OCI-LY1 (cell line): ENCODE data around the gene MAST4.

Experiments
- H2AFZ ChIP-seq: fragments of 200-600 bp; sonication (generic), shearing (Covaris generic); 2 replicates; pipeline ENCODE4 v1.6.0; 2014; ENCODE audit warnings: antibody characterized with exemption, mild to moderate bottlenecking, low read length
- H3F3A ChIP-seq: fragments of 200-600 bp; sonication (generic), shearing (Covaris generic); 2 replicates; pipeline ENCODE4 v1.6.0; 2014; ENCODE audit warnings: mild to moderate bottlenecking, antibody characterized with exemption, low read length, moderate library complexity; ENCODE audit not compliant: insufficient read depth
- H3K27ac ChIP-seq: fragments of 200-600 bp; sonication (generic); 2 replicates; pipeline ENCODE4 v1.5.1; 2014; ENCODE audit warnings: low read length, mixed run types, mild to moderate bottlenecking, low read depth; ENCODE audit not compliant: poor library complexity, severe bottlenecking
- H3K27me3 ChIP-seq: fragments of 200-600 bp; sonication (generic); 2 replicates; pipeline ENCODE4 v1.6.0; 2014; ENCODE audit warnings: antibody characterized with exemption, mild to moderate bottlenecking, low read length, moderate library complexity; ENCODE audit not compliant: insufficient read depth
- H3K36me3 ChIP-seq: fragments of 200-600 bp; sonication (generic); 2 replicates; pipeline ENCODE4 v1.6.1; 2014; ENCODE audit warnings: mild to moderate bottlenecking, antibody characterized with exemption, low read length, moderate library complexity, mixed read lengths; ENCODE audit not compliant: insufficient read depth
- H3K4me1 ChIP-seq: fragments of 200-600 bp; sonication (generic); 2 replicates; pipeline ENCODE4 v1.5.1; 2014; ENCODE audit warnings: mild to moderate bottlenecking, low read length, moderate library complexity; ENCODE audit not compliant: insufficient read depth, severe bottlenecking
- H3K4me2 ChIP-seq: fragments of 200-600 bp; sonication (generic), shearing (Covaris generic); 2 replicates; pipeline ENCODE4 v1.6.1; 2014; ENCODE audit warnings: low read length
- H3K4me3 ChIP-seq: fragments of 200-600 bp; sonication (generic); 2 replicates; pipeline ENCODE4 v1.5.1; 2014; ENCODE audit warnings: low read length, low read depth, mild to moderate bottlenecking, mixed read lengths; ENCODE audit not compliant: poor library complexity, severe bottlenecking
- H3K79me2 ChIP-seq: fragments of 200-600 bp; shearing (Covaris generic); 2 replicates; pipeline ENCODE4 v1.6.1; 2016; ENCODE audit warnings: mixed run types, low read length, mixed read lengths; ENCODE audit not compliant: insufficient read depth
- H3K9ac ChIP-seq: fragments of 200-600 bp; sonication (generic), shearing (Covaris generic); 2 replicates; pipeline ENCODE4 v1.6.1; 2014; ENCODE audit warnings: mild to moderate bottlenecking, low read length, mixed read lengths
- H3K9me2 ChIP-seq: fragments of 200-600 bp; sonication (generic), shearing (Covaris generic); 2 replicates; pipeline ENCODE4 v1.6.1; 2014; ENCODE audit warnings: low read depth, mild to moderate bottlenecking, low read length, mixed read lengths
- H3K9me3 ChIP-seq: fragments of 200-600 bp; shearing (Covaris generic); 2 replicates; pipeline ENCODE4 v1.6.1; 2014; ENCODE audit warnings: low read length, mixed read lengths
- H4K20me1 ChIP-seq: fragments of 200-600 bp; sonication (generic), shearing (Covaris generic); 2 replicates; pipeline ENCODE4 v1.6.0; 2016; ENCODE audit warnings: mild to moderate bottlenecking, low read length; ENCODE audit not compliant: insufficient read depth
- CTCF ChIP-seq: fragments of 200-600 bp; sonication (generic), shearing (Covaris generic); IDR thresholded peaks from 2 replicates; pipeline ENCODE4 v1.5.1; 2017; ENCODE audit warnings: mild to moderate bottlenecking, antibody characterized with exemption, low read length, moderate library complexity, mixed read lengths
- EZH2 ChIP-seq: fragments of 200-600 bp; sonication (generic), shearing (Covaris generic); IDR thresholded peaks from 2 replicates; pipeline ENCODE4 v1.8.0; 2017; ENCODE audit warnings: borderline replicate concordance, mixed run types, mild to moderate bottlenecking, antibody characterized with exemption, low read length, moderate library complexity, mixed read lengths

The MAST4 gene

GRCh38 chr5:66931651-66932050 lies 335.5 kb downstream of the MAST4 start:
- Histone ChIP-seq H3K4me2 (no peak overlapping the region), H3K4me3 (no peak overlapping the region), H3K9me3 (no peaks in the 10 kb centered on the region), H3K36me3 (no peaks in the 10 kb centered on the region), H3K79me2 (no peaks in the 10 kb centered on the region), H3K9ac (no peak overlapping the region), H3K27me3 (no peaks in the 10 kb centered on the region), H3K9me2 (no peaks in the 10 kb centered on the region), H2AFZ (no peak overlapping the region), H3K4me1 (no peaks in the 10 kb centered on the region), H3K27ac (no peak overlapping the region), H4K20me1 (no peaks in the 10 kb centered on the region), H3F3A (no peaks in the 10 kb centered on the region)
- no peak for TF ChIP-seq EZH2
- no peak for TF ChIP-seq CTCF

- no peak overlapping the region for H3K4me3 ChIP-seq
- no peaks in the 10 kb centered on the region for H3F3A ChIP-seq
- no peaks in the 10 kb centered on the region for H3K27me3 ChIP-seq
- no peak overlapping the region for H3K9ac ChIP-seq
- no peak overlapping the region for H3K27ac ChIP-seq
- no peaks in the 10 kb centered on the region for H3K9me3 ChIP-seq
- no peaks in the 10 kb centered on the region for H3K4me1 ChIP-seq
- no peak overlapping the region for H2AFZ ChIP-seq
- H3K36me3 ChIP-seq: no peaks in the 10 kb centered on the region
- H3K9me2 ChIP-seq: no peaks in the 10 kb centered on the region
- no peaks in the 10 kb centered on the region for H3K79me2 ChIP-seq
- no peak for TF ChIP-seq CTCF
- TF ChIP-seq EZH2: no peak
- no peak overlapping the region for H3K4me2 ChIP-seq
- H4K20me1 ChIP-seq: no peaks in the 10 kb centered on the region
These were observed 336.3 kb downstream of the MAST4 start for GRCh38 chr5:66932457-66932856.

- Histone ChIP-seq H3K9ac (no peak overlapping the region), H3K27me3 (no peaks in the 10 kb centered on the region), H2AFZ (no peak overlapping the region), H4K20me1 (no peaks in the 10 kb centered on the region), H3K79me2 (no peaks in the 10 kb centered on the region), H3K4me1 (no peaks in the 10 kb centered on the region), H3K27ac (no peak overlapping the region), H3K4me2 (no peak overlapping the region), H3F3A (no peaks in the 10 kb centered on the region), H3K9me2 (no peaks in the 10 kb centered on the region), H3K4me3 (no peak overlapping the region), H3K9me3 (no peaks in the 10 kb centered on the region), H3K36me3 (no peaks in the 10 kb centered on the region)
- TF ChIP-seq CTCF: no peak
- TF ChIP-seq EZH2: no peak
These were observed 336.9 kb downstream of the MAST4 start for GRCh38 chr5:66933066-66933465.
